Measurements from ENCODE around the gene PACSIN2.
"Not testable (repeated sequence)": the region's sequence is repeated elsewhere in the genome, so short reads cannot be mapped to it uniquely, and the experiment has no call there.

The PACSIN2 gene

DNA sequence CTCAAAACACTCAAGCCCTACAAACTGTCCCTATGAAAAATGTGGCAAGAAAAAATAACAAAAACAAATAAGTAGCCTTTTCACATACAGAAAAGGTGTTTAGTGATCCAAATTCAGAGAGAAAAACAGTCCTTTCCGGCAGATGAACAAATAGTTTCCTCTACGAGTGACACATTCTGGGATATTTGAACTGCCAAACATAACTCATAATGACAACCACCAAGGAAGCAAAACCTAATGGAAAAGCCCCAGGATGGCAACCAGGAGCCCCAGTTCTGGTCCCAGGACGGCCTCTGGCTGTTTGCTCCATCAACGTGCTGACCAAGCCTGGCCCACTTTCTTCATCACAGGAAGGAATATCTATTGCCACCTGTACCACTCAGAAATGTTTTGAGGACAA lies 6.0 kb downstream of the PACSIN2 start:
- no peak for DNase-seq

DNA sequence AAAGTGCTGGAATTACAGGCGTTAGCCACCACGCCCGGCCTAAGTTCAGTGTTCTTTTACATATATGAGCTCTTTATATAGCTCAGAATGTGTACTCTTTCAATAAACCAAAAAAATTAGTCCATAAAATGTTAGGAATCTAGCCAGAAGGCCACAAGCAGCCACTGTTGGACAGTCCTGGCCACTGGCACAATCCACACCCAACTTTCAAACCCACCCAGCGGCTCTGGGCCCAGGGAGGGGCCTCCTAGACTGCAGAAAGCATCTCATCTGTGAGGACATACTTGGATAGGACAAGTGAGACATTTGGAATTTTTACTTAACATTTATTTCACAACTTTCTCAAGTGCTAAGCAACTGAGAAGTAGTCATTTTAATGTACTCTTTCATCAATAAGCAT lies 6.4 kb downstream of the PACSIN2 start:
- DNase-seq, result no peak

DNA sequence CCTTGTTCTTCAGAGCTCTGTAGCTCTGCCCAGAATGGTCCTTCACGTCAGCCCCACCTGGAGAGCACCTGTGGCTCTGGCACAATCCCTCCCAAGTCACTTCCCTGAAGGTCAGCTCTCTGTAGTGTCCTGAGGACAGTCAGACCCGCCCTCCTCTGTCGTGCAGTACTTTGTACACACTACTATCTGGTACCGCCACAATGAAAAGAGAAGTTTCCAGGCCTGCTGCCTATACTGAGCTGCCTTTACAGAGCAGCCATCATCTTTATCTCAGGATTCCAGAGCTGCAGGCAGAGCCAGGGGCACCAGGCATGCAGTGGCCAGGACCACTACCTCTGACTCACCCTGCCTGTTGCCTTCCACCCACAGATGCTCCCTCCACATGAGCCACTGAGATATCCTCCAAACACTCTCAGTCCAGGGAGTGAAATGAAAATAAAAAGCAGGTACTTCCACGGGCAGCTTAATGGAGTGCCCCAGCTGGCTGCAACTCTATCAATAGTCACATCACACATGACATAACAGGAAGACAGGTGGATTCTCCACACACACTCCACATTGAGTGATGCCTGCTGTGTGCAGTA lies 7.3 kb downstream of the PACSIN2 start:
- no peak for DNase-seq

DNA sequence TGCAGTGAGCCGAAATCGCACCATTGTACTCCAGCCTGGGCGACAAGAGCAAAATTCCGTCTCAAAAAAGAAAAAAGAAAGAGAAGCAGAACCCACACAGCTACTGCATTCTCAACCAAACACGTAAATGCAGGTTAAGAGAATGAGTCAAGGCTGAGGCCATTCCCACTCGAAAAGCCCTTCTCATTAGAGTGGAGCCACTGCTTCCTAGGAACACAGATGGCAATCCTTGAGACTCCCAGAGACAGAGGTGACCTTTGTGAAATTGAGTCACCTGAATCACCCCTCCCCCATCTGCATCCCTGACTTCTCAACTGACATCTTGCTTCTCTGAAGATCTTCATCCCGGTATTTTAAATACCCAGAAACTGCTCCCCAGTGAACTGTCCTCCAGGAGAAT lies 8.2 kb downstream of the PACSIN2 start:
- DNase-seq, result no peak

DNA sequence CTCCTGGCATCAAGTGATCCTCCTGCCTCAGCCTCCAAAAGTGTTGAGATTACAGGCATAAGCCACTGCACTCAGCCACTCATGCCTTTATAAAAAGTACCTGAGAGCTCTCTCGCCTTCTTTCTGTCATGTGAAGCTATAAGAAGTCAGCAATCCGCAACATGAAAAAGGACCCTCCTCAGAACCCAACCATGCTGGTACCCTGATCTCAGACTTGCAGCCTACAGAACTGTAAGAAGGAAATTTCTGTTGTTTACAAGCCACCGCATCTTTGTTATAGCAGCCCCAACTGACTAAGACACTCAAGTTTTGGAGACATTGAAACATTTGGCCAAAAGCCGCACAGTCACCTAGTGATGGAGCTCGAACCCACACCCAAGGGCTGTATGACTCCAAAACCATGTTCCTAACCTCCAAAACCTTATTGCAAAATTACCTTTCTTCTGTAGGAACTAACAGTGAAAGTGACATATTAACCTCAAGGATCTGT lies 8.9 kb downstream of the PACSIN2 start:
- no peak for DNase-seq

DNA sequence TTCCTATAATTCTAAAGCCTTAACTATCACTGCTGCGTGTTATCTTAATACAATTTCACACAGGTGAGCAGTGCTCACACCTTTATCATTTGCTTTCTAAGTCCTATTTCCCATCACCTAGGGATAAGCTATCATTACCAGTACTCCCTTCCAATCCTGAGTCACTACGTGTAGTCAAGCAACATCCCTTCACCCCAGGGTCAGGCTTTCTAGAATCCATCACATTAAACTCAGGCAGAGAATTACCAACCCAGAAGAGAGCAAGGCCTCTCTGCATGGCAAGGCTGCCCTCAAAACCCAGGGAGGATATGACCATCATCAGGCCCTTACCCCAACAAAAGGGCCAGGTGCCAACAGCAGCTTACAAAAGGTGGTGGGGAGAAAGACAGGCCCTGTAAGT lies 9.8 kb downstream of the PACSIN2 start:
- no peak for DNase-seq

DNA sequence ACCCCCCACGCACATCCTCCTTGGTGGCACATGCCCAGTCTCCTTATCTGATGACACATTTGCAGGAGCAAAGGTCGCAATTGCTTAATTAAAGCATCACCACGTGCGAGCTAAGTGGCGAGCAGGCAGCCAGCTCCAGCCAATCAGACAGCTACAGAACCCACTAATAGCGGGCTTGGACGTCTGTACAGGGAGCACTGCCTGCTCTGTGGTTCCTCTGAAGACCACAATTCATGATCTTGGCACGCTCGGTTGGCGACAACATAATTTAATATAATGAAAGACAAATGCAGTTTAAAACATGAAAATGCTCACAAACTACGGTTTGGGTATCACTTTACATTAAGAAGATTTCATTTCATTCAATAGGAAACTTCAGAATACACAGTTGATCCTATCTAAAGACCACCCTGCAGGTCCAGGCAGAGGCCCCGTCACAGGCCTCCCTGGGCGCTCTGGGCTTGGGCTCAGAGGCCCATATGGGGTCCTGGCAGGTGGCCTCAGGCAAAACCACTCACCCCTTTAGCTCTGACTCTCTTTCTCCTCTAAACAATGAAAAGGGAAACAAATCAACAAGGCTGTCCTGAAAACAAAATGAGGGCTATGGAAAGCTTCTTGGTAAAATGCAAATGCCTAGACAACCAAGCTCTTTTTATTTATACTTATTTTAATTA lies 10.4 kb downstream of the PACSIN2 start:
- no peak for DNase-seq

DNA sequence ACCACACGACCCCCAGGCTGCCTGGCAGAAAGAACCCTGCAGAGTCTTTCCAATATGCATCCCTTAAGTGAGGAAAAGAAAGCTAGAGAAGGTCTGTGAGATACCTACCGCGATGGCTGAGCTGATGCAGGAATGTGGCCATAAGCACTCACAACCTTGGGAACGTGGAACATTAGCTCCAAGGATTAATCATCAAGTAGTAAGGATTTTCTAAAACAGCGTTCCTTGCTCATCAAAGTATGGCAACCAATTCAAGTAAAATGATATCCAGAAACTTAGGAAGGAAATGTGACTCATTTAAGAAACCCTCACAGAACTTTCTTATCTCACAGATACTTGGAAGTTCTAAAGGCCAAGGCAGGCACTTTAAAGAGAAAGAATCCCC lies 12.8 kb downstream of the PACSIN2 start:
- DNase-seq, result no peak

DNA sequence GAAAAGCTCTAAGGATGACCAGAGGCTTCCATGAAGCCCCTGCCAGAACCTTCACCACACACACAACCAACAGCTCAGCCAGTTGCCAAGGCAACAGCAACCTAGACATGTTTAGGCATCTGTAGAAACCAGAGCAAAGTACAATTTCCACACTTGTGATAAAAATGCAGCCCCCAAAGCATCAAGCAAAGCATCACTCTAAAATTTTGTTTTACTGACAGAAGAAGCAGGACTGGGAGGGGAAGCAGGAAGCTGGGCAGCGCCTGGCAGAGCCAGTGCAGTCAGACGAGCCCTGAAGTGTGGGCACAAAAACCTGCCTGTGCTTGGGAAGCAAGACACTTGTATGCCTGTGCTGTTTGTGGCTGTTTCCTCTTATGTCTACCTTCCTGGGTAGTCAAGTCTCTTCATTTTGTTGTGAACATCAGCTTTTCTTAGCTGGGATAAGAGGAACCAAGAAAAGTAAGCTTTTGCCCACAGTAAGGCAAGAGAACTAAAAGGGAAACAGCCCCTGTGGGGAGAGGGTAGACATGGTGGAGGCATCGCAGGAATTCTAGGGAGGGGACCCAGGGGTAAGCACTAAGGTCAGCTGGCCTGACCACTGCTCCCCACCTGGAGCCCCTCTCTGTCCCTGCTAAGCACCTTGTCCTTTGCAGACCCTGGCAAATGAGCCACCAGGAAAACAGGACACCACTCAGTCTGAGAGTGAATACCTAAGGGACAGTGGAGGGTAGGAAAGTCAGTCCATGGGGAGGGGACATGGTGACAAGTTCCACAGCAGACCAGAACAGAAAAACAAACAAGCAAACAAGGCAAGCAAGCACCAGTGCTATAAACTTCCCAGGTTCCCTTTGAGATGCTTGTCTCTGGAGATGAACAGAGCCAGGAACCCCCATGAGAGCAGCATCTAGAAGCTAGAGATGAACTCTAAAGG lies 13.4 kb downstream of the PACSIN2 start:
- no peak for DNase-seq

DNA sequence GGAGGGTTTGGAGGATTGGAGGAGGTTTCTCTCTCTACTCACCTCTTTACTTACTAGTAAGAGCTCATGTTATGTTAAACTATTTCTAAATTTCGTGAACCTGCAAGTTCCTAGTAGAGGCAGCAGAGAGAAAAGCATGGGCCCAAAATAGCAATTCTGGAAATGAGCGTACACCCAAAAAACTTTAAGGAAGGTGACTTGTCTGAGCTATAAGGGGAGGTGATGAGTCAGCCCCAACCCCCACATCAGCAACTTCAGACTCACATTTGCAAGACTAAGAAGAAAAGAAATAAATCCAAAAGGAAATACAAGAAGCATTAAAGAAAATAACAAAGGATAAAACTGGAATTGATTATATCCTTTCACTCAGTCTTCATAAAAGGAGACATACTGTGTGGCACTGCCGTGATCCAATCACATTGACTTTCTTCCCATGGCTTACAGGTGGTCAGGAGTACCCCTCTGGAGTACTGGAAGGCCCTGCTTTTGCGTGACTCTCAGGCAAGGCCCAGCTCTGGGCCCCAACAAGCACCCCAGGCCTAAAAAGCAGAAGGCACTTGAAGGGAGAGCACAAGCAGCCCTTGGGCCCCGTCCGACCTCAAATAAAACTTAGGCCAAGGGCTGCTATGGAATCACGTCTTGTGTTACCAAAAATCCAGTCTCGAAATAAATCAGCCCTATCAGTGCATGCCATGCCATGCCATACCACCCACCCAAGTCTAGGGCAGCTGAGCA lies 14.3 kb downstream of the PACSIN2 start:
- DNase-seq, result no peak

DNA sequence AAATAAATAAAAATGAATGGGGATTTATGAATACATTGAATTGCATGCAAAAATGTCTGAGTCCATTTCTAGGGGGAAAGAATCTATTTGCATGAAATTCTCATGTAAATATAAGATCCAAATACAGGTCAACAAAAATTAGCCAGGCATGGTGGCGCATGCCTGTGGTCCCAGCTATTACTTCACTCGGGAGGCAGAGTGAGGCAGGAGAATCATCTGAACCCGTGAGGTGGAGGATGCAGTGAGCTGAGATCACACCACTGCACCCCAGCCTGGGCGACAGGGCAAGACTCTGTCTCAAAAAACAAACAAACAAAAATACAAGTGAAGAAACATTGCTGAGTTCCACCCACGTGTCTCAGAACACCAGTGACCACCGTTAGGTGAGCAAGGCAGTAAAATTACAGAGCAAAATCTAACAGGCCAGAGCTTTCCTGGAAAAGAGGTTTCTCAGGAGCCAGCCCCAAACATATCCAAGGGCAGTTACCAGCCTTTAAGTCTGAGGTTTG lies 17.3 kb downstream of the PACSIN2 start:
- DNase-seq, result no peak

DNA sequence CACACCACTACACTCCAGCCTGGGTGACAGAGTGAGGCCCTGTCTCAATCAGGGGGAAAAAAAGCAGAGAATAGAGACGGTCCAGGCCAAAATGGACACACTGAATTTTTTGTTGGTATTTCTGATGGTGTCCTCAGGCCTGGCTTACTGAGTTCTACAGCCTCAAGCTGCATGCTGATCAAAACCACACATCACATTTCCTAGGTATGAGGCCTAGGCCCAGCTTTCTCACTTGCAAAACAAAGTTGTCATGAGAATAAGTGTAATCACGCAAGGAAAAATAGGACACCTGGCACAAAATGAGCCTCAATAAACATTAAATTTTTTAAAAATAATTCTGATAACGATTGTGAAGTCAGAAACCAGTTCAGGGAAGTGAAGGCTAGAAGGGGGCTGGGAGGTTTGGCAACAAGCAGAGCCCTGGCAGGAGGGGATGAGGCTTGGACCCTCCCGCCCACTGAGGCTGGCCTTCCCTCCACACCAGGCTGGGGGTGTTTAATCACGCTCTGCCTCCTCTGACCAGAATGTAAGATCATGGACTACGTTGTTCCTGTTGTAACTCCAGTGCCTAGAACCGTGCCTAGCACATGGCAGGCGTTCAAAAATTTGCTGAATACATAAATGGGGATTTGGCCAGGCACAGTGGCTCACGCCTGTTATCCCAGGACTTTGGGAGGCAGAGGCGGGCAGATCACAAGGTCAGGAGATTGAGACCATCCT lies 18.1 kb downstream of the PACSIN2 start:
- DNase-seq, result no peak

DNA sequence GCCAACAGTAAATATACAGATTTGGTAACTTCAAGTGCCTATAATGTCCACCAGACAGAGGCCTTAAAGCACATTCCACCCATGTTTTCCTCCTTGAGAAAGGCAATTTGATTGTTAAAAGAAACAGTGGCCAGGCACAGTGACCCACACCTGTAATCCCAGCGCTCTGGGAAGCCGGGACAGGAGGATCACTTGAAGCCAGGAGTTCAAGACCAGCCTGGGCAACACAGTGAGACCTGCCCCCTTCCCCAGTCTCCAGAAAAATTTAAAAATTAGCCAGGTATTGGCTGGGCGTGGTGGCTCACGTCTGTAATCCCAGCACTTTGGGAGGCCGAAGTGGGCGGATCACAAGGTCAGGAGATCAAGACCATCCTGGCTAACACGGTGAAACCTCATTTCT lies 19.3 kb downstream of the PACSIN2 start:
- not testable (repeated sequence) for DNase-seq

DNA sequence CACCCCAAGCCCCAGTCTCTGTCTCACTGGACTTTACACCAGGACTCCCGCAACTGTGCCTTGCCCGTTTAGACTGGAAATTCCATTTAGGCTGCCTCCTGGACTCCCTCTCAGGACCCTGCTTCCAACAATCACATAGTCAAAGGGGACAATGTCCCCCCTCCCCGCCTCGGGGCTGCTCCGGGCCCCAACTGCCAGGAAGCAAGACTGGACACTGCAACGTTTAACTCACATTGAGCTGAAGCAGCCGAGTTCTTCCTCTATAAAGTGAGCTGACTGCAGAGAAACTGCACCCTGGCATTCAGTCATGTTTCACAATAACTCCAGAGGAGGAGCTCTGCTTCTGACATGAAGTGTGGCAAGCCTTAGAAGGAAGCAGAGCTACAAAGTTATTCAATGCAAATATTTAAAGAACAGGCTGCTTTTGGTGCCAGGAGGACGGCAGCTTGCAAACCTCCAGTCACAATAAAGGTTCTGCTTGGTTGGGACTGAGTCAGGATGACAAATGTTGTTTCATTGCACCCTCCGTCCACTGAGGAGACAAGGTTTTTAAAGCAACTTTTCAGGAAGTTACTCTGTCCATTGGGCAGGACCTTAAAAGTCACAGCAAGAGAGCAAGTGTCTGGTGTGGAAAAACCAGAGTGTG lies 19.9 kb downstream of the PACSIN2 start:
- DNase-seq, result no peak

DNA sequence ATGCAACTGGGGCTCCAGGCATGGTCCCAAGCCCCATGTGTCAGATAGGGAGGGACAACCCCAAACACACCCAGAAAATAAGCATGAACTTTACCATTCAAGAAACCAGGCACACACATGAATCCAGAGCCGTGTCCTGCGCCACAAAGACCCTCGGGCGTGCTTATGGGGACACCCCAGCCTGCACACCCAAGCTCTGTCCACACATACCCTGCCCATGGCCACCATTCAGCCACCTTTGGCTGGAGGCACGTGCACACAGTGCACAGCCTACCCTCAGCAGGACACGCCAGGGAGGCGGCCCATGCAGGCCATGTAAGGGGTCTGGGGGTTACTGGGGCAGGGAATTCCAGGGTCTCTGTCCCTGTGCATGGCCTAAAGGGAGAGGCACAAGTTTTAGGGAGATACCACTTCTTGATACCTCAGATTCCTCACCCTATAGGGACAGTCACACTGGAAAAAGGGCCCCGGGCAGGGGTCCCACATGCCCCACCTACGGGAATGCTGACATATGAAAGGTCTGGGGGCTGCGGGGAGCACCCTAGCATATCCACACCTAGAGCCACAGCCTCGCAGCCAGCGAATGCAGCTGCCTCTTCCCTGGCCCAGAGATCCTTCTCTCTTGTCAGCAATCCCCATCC lies 20.6 kb downstream of the PACSIN2 start:
- DNase-seq, result no peak

DNA sequence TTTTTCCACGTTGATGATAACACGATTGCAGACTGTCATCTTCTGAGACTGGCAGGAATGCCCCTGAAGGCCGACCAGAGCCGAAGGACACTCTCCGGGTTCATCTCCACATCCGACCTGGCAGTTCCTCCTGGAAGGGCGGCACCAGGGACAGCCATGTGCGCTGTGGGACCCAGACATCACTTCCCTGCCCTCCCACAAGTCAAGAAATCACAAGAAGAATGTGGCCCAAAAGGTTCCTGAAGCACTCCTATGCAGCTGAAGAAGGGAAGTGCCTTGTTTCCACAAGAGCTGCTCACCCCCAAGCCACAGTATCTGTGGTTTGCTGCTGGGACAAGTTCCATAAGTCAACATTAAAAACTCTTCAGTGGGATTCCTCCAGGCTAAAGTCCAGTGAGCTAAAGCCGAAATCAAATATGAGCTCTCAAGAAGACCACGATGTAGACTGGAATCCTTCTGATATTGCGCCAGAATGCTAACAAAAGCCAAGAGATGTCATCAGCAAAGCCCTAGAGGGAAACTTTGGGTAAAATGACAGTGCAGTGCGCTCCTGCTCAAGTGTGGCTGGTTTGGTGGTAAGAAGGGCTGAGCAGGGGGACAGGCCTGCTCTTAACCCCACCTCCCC lies 21.2 kb downstream of the PACSIN2 start:
- DNase-seq, result no peak

DNA sequence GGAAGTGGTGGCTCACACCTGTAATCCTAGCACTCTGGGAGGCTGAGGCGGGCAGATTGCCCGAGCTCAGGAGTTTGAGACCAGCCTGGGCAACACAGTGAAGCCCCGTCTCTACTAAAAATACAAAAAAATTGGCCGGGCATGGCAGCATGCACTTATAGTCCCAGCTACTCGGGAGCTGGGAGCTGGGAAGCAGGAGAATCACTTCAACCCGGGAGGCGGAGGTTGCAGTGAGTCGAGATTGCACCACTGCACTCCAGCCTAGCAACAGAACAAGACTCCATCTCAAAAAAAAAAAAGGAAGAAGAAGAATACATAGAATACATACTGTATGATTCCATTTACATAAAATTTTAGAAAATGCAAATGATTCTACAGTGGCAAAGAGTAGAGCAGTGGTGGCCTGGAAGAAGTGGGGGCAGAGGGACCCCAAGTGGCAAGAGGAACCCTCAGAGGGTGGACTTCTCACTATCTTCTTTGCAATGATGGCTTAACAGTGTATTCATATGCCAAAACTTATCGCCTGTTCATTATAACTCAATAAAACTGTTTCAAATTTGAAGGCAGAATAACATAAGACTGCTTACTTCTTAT lies 22.0 kb downstream of the PACSIN2 start:
- no peak for DNase-seq

DNA sequence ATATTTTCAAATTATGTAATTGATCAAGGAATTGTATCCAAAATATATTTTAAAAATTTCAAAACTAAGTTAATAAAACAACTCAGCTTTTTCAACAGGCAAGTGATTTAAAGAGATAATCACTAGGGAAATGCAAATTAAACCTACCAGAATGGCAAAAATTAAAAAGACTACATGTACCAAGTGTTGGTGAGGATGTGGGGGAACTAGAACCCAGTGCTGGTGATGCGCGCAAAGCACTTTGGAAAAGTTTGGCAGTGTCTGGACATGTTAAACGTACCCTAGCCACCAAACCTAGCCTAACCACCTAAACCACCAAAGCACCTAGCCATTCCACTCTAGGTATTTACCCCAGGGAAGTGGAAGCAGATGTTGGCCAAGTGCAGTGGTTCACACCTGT lies 22.9 kb downstream of the PACSIN2 start:
- no peak for DNase-seq

DNA sequence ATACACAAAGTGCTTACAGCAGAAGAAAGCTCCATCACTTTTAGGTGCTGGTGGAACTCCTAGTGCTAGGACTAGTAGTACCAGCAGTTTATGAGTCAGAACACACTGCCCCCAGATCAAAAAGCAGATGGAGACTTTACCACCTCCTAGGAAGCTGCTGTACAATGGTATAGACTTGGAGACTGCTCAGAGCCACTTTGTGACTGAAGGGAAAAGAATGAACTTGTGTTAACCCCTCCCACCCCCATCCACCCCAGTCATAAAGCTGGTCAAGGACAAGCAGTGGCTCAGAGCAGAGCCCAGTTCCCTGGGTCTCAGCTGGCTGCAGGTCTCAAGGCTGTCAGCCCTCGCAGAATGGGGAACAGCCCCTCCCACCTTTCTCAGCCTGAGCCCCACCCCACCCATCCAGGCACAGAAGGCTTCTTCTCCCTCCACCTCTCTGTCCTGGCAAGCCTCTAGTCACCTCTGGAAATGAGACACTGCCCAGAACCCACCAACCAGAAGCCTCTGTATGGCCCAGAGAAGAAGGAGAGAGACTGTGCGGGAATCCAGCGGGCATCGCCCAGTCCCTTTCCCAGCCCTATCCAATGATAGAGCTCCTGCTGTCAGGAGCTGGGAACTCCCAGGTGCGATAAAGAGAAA lies 23.8 kb downstream of the PACSIN2 start:
- no peak for DNase-seq

All from activated CD4-positive, alpha-beta T cell treated with anti-CD3 and anti-CD28 coated beads for 1 hour (primary cell).